ENCODE data around the gene ARID5B.

The ARID5B gene

DNA sequence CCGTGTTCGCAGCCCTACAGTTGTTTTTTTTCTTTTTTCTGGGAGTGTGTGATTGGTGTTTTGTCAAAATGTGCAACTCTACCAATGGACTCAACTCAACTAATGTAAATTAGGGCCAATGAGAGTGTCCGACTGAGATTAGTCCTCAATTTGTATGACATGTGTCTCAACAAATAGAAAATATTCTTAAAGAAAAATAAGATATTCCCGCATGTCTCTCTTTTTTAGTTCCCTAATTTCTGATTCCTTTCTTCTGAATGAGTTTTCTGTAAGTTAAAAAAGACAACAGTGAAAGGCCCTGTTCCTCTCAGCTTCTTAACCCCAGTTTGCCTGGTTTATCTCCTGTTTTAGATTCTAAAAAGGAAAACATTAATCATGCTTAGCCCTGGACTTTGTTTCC, 61.5 kb downstream of the ARID5B start:
- Histone ChIP-seq H3K36me3 (ENCODE audit: control insufficient read depth in 2 of 2, insufficient read depth in 1 of 2, low read length in 2 of 2) (peaks cover 0 to under 1% of the 10 kb centered on the region in 2 experiments; a peak in 1 of 3 replicates), H3K4me3 (ENCODE audit: low read depth, low read length) (no peak overlapping the region), H3K27ac (ENCODE audit: extremely low read depth, low read depth, low read length) (no peak overlapping the region), H3K9me3 (ENCODE audit: control insufficient read depth, insufficient read depth, low read depth, low read length) (no peaks in the 10 kb centered on the region), H3K4me1 (ENCODE audit: control insufficient read depth, insufficient read depth, low read length) (no peaks in the 10 kb centered on the region)
- ChIA-PET CTCF (interaction anchor here (0.6 kb wide), 2 partner anchors 61 to 232 kb away, joined by 3 to 4 read pairs; no protein-coding TSS in a partner anchor), POLR2A (no interaction called here)
- no peak for TF ChIP-seq ZNF394 (tag by site-specific recombination; IDR thresholded peaks at IDR 0.05; ENCODE audit: borderline replicate concordance)
- TF ChIP-seq GLIS1 (tag by site-specific recombination; IDR thresholded peaks at IDR 0.05): no peak
- TF ChIP-seq, protein P1, sequence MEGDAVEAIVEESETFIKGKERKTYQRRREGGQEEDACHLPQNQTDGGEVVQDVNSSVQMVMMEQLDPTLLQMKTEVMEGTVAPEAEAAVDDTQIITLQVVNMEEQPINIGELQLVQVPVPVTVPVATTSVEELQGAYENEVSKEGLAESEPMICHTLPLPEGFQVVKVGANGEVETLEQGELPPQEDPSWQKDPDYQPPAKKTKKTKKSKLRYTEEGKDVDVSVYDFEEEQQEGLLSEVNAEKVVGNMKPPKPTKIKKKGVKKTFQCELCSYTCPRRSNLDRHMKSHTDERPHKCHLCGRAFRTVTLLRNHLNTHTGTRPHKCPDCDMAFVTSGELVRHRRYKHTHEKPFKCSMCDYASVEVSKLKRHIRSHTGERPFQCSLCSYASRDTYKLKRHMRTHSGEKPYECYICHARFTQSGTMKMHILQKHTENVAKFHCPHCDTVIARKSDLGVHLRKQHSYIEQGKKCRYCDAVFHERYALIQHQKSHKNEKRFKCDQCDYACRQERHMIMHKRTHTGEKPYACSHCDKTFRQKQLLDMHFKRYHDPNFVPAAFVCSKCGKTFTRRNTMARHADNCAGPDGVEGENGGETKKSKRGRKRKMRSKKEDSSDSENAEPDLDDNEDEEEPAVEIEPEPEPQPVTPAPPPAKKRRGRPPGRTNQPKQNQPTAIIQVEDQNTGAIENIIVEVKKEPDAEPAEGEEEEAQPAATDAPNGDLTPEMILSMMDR (tag by site-specific recombination; IDR thresholded peaks at IDR 0.05): no peak
- no peak for TF ChIP-seq KLF1 (tag by site-specific recombination; IDR thresholded peaks at IDR 0.05)
- TF ChIP-seq ZNF677 (tag by site-specific recombination; IDR thresholded peaks at IDR 0.05): no peak
- no peak for TF ChIP-seq HOXA7 (CRISPR knock-in tag; IDR thresholded peaks at IDR 0.05; ENCODE audit: borderline replicate concordance)
- no peak for TF ChIP-seq ZNF776 (tag by site-specific recombination; IDR thresholded peaks at IDR 0.05; ENCODE audit: borderline replicate concordance)
- TF ChIP-seq, protein P2, sequence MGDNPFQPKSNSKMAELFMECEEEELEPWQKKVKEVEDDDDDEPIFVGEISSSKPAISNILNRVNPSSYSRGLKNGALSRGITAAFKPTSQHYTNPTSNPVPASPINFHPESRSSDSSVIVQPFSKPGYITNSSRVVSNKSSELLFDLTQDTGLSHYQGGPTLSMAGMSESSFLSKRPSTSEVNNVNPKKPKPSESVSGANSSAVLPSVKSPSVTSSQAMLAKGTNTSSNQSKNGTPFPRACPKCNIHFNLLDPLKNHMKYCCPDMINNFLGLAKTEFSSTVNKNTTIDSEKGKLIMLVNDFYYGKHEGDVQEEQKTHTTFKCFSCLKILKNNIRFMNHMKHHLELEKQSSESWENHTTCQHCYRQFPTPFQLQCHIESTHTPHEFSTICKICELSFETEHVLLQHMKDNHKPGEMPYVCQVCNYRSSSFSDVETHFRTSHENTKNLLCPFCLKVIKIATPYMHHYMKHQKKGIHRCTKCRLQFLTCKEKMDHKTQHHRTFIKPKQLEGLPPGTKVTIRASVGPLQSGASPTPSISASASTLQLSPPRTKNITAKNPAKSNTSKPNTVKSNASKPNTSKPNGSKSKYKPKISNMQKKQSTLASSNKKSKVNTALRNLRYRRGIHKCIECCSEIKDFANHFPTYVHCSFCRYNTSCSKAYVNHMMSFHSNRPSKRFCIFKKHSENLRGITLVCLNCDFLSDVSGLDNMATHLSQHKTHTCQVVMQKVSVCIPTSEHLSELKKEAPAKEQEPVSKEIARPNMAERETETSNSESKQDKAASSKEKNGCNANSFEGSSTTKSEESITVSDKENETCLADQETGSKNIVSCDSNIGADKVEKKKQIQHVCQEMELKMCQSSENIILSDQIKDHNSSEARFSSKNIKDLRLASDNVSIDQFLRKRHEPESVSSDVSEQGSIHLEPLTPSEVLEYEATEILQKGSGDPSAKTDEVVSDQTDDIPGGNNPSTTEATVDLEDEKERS (tag by site-specific recombination; IDR thresholded peaks at IDR 0.05): no peak
- TF ChIP-seq ZNF768 (tag by site-specific recombination; IDR thresholded peaks at IDR 0.05): no peak
- no peak for TF ChIP-seq ZNF510 (tag by site-specific recombination; IDR thresholded peaks at IDR 0.05; ENCODE audit: insufficient replicate concordance)
- no peak for TF ChIP-seq WT1 (tag by site-specific recombination; IDR thresholded peaks at IDR 0.05)
- TF ChIP-seq ZNF416 (tag by site-specific recombination; IDR thresholded peaks at IDR 0.05): no peak
- TF ChIP-seq ZNF426 (tag by site-specific recombination; IDR thresholded peaks at IDR 0.05): no peak
- no peak for TF ChIP-seq ZBTB21 (tag by site-specific recombination; IDR thresholded peaks at IDR 0.05)
- TF ChIP-seq KLF16 (tag by site-specific recombination; IDR thresholded peaks at IDR 0.05): no peak
- no peak for TF ChIP-seq ZNF549 (tag by site-specific recombination; IDR thresholded peaks at IDR 0.05)
- TF ChIP-seq, protein P3, sequence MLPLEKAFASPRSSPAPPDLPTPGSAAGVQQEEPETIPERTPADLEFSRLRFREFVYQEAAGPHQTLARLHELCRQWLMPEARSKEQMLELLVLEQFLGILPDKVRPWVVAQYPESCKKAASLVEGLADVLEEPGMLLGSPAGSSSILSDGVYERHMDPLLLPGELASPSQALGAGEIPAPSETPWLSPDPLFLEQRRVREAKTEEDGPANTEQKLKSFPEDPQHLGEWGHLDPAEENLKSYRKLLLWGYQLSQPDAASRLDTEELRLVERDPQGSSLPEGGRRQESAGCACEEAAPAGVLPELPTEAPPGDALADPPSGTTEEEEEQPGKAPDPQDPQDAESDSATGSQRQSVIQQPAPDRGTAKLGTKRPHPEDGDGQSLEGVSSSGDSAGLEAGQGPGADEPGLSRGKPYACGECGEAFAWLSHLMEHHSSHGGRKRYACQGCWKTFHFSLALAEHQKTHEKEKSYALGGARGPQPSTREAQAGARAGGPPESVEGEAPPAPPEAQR (tag by site-specific recombination; IDR thresholded peaks at IDR 0.05): no peak
- TF ChIP-seq, protein P4, sequence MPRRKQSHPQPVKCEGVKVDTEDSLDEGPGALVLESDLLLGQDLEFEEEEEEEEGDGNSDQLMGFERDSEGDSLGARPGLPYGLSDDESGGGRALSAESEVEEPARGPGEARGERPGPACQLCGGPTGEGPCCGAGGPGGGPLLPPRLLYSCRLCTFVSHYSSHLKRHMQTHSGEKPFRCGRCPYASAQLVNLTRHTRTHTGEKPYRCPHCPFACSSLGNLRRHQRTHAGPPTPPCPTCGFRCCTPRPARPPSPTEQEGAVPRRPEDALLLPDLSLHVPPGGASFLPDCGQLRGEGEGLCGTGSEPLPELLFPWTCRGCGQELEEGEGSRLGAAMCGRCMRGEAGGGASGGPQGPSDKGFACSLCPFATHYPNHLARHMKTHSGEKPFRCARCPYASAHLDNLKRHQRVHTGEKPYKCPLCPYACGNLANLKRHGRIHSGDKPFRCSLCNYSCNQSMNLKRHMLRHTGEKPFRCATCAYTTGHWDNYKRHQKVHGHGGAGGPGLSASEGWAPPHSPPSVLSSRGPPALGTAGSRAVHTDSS (tag by site-specific recombination; IDR thresholded peaks at IDR 0.05): no peak
- no peak for TF ChIP-seq ZNF747 (tag by site-specific recombination; IDR thresholded peaks at IDR 0.05)

Measured in HEK293 (cell line).